Type B pancreatic cell (in vitro differentiated cells): ENCODE results near the gene CXCR5. TPM values are rescaled to one million over a fixed set of nuclear protein-coding genes. Genes with fewer than 3 reads are reported as not detected.

Experiments used
- DNase-seq: peaks from one replicate; pipeline ENCODE4 v3.0.0; 2021; ENCODE audit warnings: mixed read lengths; ENCODE audit not compliant: unreplicated experiment; ENCODE audit errors: extremely low spot score
- H3K27ac Mint-ChIP-seq: 2 replicates; pipeline ENCODE4 v1.8.0; 2021; ENCODE audit warnings: mild to moderate bottlenecking, mixed read lengths
- H3K27me3 Mint-ChIP-seq: 2 replicates; pipeline ENCODE4 v1.8.0; 2021; ENCODE audit warnings: mixed read lengths
- H3K36me3 Mint-ChIP-seq: 2 replicates; pipeline ENCODE4 v1.8.0; 2021; ENCODE audit warnings: mixed read lengths
- H3K4me1 Mint-ChIP-seq: one replicate; pipeline ENCODE4 v1.8.0; 2021; ENCODE audit warnings: mixed read lengths; ENCODE audit not compliant: unreplicated experiment
- H3K4me3 Mint-ChIP-seq: 2 replicates; pipeline ENCODE4 v1.8.0; 2021; ENCODE audit warnings: mild to moderate bottlenecking, mixed read lengths
- H3K9me3 Mint-ChIP-seq: 2 replicates; pipeline ENCODE4 v1.8.0; 2021; ENCODE audit warnings: mixed read lengths
- CTCF ChIP-seq: fragments of 200-600 bp; sonication (generic); conservative IDR thresholded peaks from 2 replicates; pipeline ENCODE4 v1.5.0; 2021; ENCODE audit warnings: antibody characterized with exemption, mild to moderate bottlenecking
- total RNA-seq: library from RNA; stranded (reverse); gene quantifications from 2 replicates; pipeline ENCODE4 v1.2.1, GENCODE V29; 2021; ENCODE audit warnings: low replicate concordance

CXCR5 gene
- total RNA-seq, 1 donor from 2014 or later: not detected

- Mint-ChIP-seq H3K36me3 (no peaks in the 10 kb centered on the region), H3K4me3 (no peak overlapping the region), H3K27me3 (peaks cover 2% of the 10 kb centered on the region), H3K4me1 (peaks cover 4% of the 10 kb centered on the region), H3K9me3 (no peaks in the 10 kb centered on the region), H3K27ac (no peak overlapping the region)
- no peak for DNase-seq
- no peak for TF ChIP-seq CTCF
Observed at GRCh38 chr11:118849825-118850224, 33.9 kb upstream of the CXCR5 start.

- no peak overlapping the region for H3K27ac Mint-ChIP-seq
- DNase-seq: no peak
- no peaks in the 10 kb centered on the region for H3K9me3 Mint-ChIP-seq
- peaks cover 2% of the 10 kb centered on the region for H3K27me3 Mint-ChIP-seq
- TF ChIP-seq CTCF: no peak
- no peaks in the 10 kb centered on the region for H3K36me3 Mint-ChIP-seq
- H3K4me1 Mint-ChIP-seq: no peaks in the 10 kb centered on the region
- H3K4me3 Mint-ChIP-seq: no peak overlapping the region
Observed at GRCh38 chr11:118851970-118852369, 31.7 kb upstream of the CXCR5 start.

- no peaks in the 10 kb centered on the region for H3K36me3 Mint-ChIP-seq
- H3K4me1 Mint-ChIP-seq: no peaks in the 10 kb centered on the region
- no peak overlapping the region for H3K27ac Mint-ChIP-seq
- H3K27me3 Mint-ChIP-seq: no peaks in the 10 kb centered on the region
- TF ChIP-seq CTCF: no peak
- no peaks in the 10 kb centered on the region for H3K9me3 Mint-ChIP-seq
- no peak overlapping the region for H3K4me3 Mint-ChIP-seq
- DNase-seq: no peak
Observed at GRCh38 chr11:118853678-118854077, 30.0 kb upstream of the CXCR5 start.

GRCh38 chr11:118856314-118856713 lies 27.4 kb upstream of the CXCR5 start:
- Mint-ChIP-seq H3K9me3 (no peaks in the 10 kb centered on the region), H3K27me3 (no peaks in the 10 kb centered on the region), H3K36me3 (no peaks in the 10 kb centered on the region), H3K4me3 (no peak overlapping the region), H3K4me1 (no peaks in the 10 kb centered on the region), H3K27ac (no peak overlapping the region)
- no peak for DNase-seq
- TF ChIP-seq CTCF: no peak

GRCh38 chr11:118857385-118857784 lies 26.3 kb upstream of the CXCR5 start:
- H3K27ac Mint-ChIP-seq: no peak overlapping the region
- no peaks in the 10 kb centered on the region for H3K4me1 Mint-ChIP-seq
- no peak for TF ChIP-seq CTCF
- H3K9me3 Mint-ChIP-seq: no peaks in the 10 kb centered on the region
- H3K4me3 Mint-ChIP-seq: no peak overlapping the region
- H3K36me3 Mint-ChIP-seq: no peaks in the 10 kb centered on the region
- no peaks in the 10 kb centered on the region for H3K27me3 Mint-ChIP-seq
- no peak for DNase-seq

- no peak for TF ChIP-seq CTCF
- DNase-seq: no peak
- H3K36me3 Mint-ChIP-seq: no peaks in the 10 kb centered on the region
- no peaks in the 10 kb centered on the region for H3K9me3 Mint-ChIP-seq
- no peak overlapping the region for H3K27ac Mint-ChIP-seq
- no peaks in the 10 kb centered on the region for H3K4me1 Mint-ChIP-seq
- H3K27me3 Mint-ChIP-seq: no peaks in the 10 kb centered on the region
- no peak overlapping the region for H3K4me3 Mint-ChIP-seq
Observed at GRCh38 chr11:118859973-118860372, 23.7 kb upstream of the CXCR5 start.
